ENCODE data around the gene COG8.
"Not testable (repeated sequence)": the region's sequence is repeated elsewhere in the genome, so short reads cannot be mapped to it uniquely, and the experiment has no call there.

Gene COG8

DNA sequence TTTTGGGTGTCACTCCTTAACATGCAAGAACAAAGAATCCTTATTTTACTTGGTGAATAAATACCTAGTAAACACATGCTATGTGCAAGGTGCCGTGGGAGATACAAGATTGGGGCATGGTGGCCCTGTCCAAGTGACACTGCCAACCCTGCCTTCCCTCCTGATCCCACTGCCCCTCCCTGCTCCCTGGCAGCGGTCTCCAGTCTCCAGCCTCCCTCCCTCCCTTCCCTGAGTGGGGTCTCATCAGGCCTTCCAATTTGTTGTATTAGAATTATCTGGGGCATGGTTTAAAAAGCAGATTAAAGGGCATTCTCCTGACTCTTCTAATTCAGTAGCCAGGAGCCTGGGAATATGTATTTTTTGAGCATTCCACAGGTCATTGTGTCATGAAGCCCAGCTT, 24.7 kb upstream of the COG8 start:
- no peak for DNase-seq (ENCODE audit: low spot score)
- peaks cover 45% of the 10 kb centered on the region for H3K36me3 Mint-ChIP-seq (ENCODE audit: low read depth)
- H3K4me1 Mint-ChIP-seq (ENCODE audit: low read depth) = peaks cover 3% of the 10 kb centered on the region
- H3K27ac Mint-ChIP-seq = no peak overlapping the region
- no peaks in the 10 kb centered on the region for H3K27me3 Mint-ChIP-seq (ENCODE audit: low read depth)
- no peaks in the 10 kb centered on the region for H3K9me3 Mint-ChIP-seq
- H3K4me3 Mint-ChIP-seq = no peak overlapping the region

DNA sequence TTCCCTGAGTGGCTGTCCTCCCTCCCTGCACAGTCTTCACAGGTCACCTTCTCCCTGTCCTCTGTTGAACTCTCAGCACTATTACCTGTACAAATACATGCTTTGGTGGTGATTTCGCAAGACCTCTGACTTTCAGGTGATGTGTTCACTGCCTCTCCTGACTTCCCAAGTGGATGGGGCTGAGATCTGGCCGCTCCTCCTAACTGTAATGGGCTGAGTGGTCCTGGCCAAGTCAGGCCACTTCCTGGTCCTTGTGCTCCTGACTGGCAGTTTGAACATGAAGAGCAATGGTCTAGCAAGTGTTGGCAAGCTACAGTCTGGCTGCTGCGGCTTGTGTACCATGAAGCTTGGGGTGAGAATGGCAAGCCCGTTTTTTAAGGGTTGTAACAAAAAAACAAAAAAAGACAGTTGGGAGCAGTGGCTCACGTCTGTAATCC, 23.9 kb upstream of the COG8 start:
- H3K9me3 Mint-ChIP-seq = no peaks in the 10 kb centered on the region
- H3K4me3 Mint-ChIP-seq = no peak overlapping the region
- H3K27me3 Mint-ChIP-seq (ENCODE audit: low read depth) = no peaks in the 10 kb centered on the region
- H3K36me3 Mint-ChIP-seq (ENCODE audit: low read depth) = peaks cover 40% of the 10 kb centered on the region
- DNase-seq (ENCODE audit: low spot score) = no peak
- H3K27ac Mint-ChIP-seq = no peak overlapping the region
- peaks cover 3% of the 10 kb centered on the region for H3K4me1 Mint-ChIP-seq (ENCODE audit: low read depth)

DNA sequence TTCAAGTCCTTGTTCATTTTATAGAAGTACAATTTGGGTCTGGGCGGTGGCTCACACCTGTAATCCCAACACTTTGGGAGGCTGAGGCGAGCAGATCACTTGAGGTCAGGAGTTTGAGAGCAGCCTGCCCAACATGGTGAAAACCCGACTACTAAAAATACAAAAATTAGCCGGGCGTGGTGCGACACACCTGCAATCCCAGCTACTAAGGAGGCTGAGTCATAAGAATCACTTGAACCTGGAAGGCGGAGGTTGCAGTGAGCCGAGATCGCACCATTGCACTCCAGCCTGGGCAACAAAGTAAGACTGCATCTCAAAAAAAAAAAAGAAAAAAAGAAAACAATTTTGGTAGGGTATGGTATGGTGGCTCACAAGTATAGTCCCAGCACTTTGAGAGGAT, 20.7 kb upstream of the COG8 start:
- not testable (repeated sequence) for H3K4me1 Mint-ChIP-seq (ENCODE audit: low read depth); H3K9me3 Mint-ChIP-seq; H3K4me3 Mint-ChIP-seq; H3K27me3 Mint-ChIP-seq (ENCODE audit: low read depth); H3K27ac Mint-ChIP-seq; DNase-seq (ENCODE audit: low spot score)
- peaks cover 38% of the 10 kb centered on the region for H3K36me3 Mint-ChIP-seq (ENCODE audit: low read depth)

DNA sequence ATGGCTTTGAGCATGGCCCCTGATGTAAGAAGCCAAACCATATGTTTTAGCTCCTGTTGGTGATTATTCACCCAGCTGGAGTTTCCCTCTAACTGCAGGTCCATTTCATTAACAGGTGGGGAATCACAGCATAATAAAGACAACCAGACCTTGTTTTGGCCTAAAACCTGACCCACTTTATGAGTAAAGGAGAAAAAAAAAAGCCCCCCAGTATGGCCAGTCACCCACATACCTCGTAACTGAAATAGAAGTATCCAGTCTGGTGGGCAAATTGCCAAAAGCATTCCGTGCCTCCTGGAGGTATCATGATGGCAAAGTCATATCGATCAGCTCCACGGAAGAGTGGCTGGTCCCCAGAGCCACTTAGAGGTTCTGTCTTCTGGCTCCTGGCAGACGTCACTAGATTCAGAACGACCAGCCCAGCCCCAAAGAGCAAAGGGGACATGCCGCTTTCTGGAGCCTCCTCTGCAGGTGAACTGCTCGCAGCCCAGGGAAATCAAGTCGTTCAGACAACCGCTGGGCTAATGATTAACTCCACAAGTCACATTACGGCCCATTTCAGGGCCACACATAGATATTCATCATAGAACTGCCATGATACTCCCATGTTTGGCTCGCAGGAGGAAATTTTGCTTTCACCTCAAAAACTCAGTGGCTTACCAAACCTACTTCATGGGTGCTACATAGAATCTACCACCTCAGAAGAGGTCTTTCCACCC, 12.1 kb upstream of the COG8 start, which contains the start of gene TMED6:
TMED6 (minus strand) TSS at position 478 of the 719 bp plus-strand sequence; CDS start at position 445, 33 bp downstream.
- H3K4me1 Mint-ChIP-seq (ENCODE audit: low read depth) = no peaks in the 10 kb centered on the region
- H3K36me3 Mint-ChIP-seq (ENCODE audit: low read depth) = peaks cover 28% of the 10 kb centered on the region

GRCh38 chr16:69350536-69351133, 11.3 kb upstream of the COG8 start:
- H3K9me3 Mint-ChIP-seq = no peaks in the 10 kb centered on the region
- H3K4me1 Mint-ChIP-seq (ENCODE audit: low read depth) = no peaks in the 10 kb centered on the region
- DNase-seq (ENCODE audit: low spot score) = no peak
- H3K27ac Mint-ChIP-seq = no peak overlapping the region
- peaks cover 22% of the 10 kb centered on the region for H3K36me3 Mint-ChIP-seq (ENCODE audit: low read depth)
- no peak overlapping the region for H3K4me3 Mint-ChIP-seq
- no peaks in the 10 kb centered on the region for H3K27me3 Mint-ChIP-seq (ENCODE audit: low read depth)

More for the DNA sequence above, 12.1 kb upstream of the COG8 start, which contains the start of gene TMED6:
- Mint-ChIP-seq H3K27me3 (ENCODE audit: low read depth) (no peaks in the 10 kb centered on the region), H3K9me3 (no peaks in the 10 kb centered on the region), H3K27ac (no peak within 1 kb of the TSS), H3K4me3 (no peak within 1 kb of the TSS)
- no peak for DNase-seq (ENCODE audit: low spot score)

DNA sequence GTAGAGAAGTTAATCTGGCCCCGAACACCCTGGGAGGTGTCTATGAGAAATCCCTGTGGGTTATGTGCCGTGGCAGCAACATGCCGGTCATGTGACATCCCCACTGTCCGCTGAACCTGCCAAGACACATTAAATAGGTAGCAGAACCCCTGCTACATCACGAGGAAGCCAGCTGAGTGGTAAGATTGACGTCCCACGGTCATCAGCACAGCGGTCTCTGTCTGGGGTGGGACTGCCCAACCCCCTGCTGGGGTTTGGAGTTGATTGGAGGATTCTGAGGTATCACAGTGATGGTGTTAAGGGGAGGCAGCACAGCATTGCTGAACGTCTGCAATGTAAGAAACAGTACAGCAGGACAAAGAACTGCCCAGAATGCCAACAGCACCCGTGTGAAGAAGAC, 10.2 kb upstream of the COG8 start:
- Mint-ChIP-seq H3K4me3 (no peak overlapping the region), H3K4me1 (ENCODE audit: low read depth) (no peaks in the 10 kb centered on the region), H3K27ac (no peak overlapping the region), H3K36me3 (ENCODE audit: low read depth) (peaks cover 16% of the 10 kb centered on the region), H3K9me3 (no peaks in the 10 kb centered on the region), H3K27me3 (ENCODE audit: low read depth) (no peaks in the 10 kb centered on the region)
- DNase-seq (ENCODE audit: low spot score) = no peak

DNA sequence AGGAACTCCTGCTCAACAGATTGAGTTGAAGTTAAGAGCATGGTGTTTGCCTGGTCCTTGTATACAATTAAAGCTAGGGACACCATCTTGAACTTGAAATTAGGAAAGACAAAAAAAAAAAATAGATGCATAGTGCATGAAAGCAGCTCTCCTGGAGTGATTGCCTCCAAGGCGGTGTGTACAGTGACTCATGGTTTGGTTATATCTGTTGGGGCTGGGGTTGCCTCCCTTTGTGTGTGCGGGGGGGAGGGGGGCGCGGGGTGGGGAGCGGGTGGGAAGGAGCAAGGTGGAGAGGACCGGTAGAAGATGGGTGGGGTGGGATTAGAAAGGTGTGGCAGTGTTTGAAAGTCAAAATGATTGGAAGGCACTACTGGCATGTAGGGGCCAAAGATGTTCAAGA, 8.9 kb upstream of the COG8 start:
- no peaks in the 10 kb centered on the region for H3K27me3 Mint-ChIP-seq (ENCODE audit: low read depth)
- H3K27ac Mint-ChIP-seq = no peak overlapping the region
- H3K4me1 Mint-ChIP-seq (ENCODE audit: low read depth) = peaks cover under 1% of the 10 kb centered on the region
- H3K9me3 Mint-ChIP-seq = no peaks in the 10 kb centered on the region
- no peak for DNase-seq (ENCODE audit: low spot score)
- H3K36me3 Mint-ChIP-seq (ENCODE audit: low read depth) = peaks cover 18% of the 10 kb centered on the region
- no peak overlapping the region for H3K4me3 Mint-ChIP-seq

DNA sequence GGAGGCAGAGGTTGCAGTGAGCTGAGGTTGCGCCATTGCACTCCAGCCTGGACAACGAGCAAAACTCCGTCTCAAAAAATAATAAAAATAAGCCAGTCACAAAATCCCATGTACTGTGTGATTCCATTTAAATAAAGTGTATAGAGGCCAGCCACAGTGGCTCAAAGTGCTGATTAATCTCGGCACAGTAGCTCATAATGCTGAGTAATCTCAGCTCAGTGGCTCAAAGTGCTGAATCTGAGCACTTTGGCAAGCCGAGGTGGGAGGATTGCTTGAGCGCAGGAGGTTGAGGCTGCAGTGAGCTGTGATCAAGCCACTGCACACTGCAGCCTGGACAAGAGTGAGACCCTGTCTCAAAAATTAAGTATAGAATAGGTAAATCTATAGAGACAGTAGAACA, 7.3 kb upstream of the COG8 start:
- DNase-seq (ENCODE audit: low spot score) = no peak
- Mint-ChIP-seq H3K36me3 (ENCODE audit: low read depth) (peaks cover 24% of the 10 kb centered on the region), H3K9me3 (no peaks in the 10 kb centered on the region), H3K27ac (no peak overlapping the region), H3K27me3 (ENCODE audit: low read depth) (no peaks in the 10 kb centered on the region), H3K4me3 (no peak overlapping the region), H3K4me1 (ENCODE audit: low read depth) (peaks cover 8% of the 10 kb centered on the region)

DNA sequence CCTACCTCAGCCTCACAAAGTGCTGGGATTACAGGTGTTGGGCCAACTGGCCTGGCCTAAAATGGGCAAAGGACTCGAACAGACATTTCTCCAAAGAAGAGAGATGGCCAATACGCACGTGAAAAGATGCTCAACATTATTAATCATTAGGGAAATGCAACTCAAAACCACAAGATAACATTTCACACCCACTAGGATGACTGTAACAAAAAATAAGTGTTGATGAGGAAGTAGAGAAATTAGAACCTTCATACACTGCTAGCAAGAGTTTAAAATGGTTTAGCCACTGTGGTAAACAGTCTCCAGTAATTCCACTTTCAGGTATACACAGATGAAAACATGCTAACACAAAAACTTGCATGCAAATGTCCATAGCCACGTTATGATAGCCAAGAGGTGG, 6.6 kb upstream of the COG8 start:
- H3K9me3 Mint-ChIP-seq = no peaks in the 10 kb centered on the region
- H3K27me3 Mint-ChIP-seq (ENCODE audit: low read depth) = no peaks in the 10 kb centered on the region
- peaks cover 31% of the 10 kb centered on the region for H3K36me3 Mint-ChIP-seq (ENCODE audit: low read depth)
- peaks cover 15% of the 10 kb centered on the region for H3K4me1 Mint-ChIP-seq (ENCODE audit: low read depth)
- DNase-seq (ENCODE audit: low spot score) = no peak
- no peak overlapping the region for H3K27ac Mint-ChIP-seq
- H3K4me3 Mint-ChIP-seq = no peak overlapping the region

DNA sequence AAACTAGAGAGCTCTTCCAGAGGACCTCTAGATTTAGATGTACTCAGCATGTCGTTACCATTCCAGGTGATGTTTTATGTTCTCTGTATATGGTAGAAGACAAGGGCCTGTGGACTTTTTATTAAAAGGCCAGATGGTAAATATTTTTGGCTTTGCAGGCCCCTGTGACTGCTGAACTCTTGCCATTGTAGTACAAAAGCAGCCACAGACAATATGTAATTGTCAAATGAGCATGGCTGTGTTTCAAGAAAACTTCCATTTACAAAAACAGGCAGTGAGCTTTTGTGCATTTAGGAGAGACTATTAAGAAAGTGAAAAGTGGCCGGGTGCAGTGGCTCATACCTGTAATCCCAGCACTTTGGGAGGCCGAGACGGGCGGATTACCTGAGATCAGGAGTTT, 4.8 kb upstream of the COG8 start:
- H3K36me3 Mint-ChIP-seq (ENCODE audit: low read depth) = peaks cover 42% of the 10 kb centered on the region
- no peak for DNase-seq (ENCODE audit: low spot score)
- peaks cover 22% of the 10 kb centered on the region for H3K4me1 Mint-ChIP-seq (ENCODE audit: low read depth)
- H3K27me3 Mint-ChIP-seq (ENCODE audit: low read depth) = no peaks in the 10 kb centered on the region
- no peak overlapping the region for H3K4me3 Mint-ChIP-seq
- no peak overlapping the region for H3K27ac Mint-ChIP-seq
- H3K9me3 Mint-ChIP-seq = no peaks in the 10 kb centered on the region

GRCh38 chr16:69340095-69340644, 806 bp upstream of the COG8 start:
- peak overlapping the region; percentile 99 for H3K4me3 Mint-ChIP-seq
- H3K27me3 Mint-ChIP-seq (ENCODE audit: low read depth) = no peaks in the 10 kb centered on the region
- H3K27ac Mint-ChIP-seq = peak overlapping the region; percentile 98
- H3K9me3 Mint-ChIP-seq = no peaks in the 10 kb centered on the region
- peak; percentile 32 for DNase-seq (ENCODE audit: low spot score)
- H3K4me1 Mint-ChIP-seq (ENCODE audit: low read depth) = peaks cover 37% of the 10 kb centered on the region
- H3K36me3 Mint-ChIP-seq (ENCODE audit: low read depth) = peaks cover 44% of the 10 kb centered on the region

DNA sequence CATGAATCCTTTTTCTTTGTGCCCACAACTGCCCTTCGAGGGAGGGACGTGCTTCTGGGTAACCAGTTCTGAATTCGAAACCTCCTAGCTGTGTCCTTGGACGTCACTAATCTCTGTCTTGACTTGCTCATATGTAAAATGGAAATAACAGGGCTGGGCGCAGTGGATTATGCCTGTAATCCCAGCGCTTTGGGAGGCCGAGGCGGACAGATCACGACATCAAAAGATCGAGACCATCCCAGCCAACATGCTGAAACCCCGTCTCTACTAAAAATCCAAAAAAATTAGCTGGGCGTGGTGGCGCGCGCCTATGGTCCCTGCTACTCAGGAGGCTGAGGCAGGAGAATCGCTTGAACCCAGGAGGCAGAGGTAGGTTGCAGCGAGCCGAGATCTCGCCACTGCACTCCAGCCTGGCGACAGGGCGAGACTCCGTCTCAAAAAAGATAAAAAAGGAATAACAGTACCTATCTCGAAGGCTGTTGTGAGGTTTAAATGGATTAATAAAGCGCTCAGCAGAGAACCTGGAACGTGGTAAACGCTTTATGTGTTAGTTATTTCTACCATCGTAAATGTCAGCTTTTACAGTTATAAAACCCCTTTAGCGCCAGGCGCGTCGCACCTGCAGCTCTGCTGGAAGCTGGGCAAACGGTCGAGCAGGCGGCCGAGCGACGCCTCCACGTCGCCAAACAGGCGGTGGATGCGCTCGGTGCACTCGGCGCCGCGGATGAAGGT, 641 bp downstream of the COG8 start:
- Mint-ChIP-seq H3K27ac (peak overlapping the region; percentile 82), H3K4me1 (ENCODE audit: low read depth) (peaks cover 37% of the 10 kb centered on the region), H3K9me3 (no peaks in the 10 kb centered on the region), H3K36me3 (ENCODE audit: low read depth) (peaks cover 58% of the 10 kb centered on the region), H3K27me3 (ENCODE audit: low read depth) (no peaks in the 10 kb centered on the region), H3K4me3 (peak overlapping the region; percentile 99)
- DNase-seq (ENCODE audit: low spot score) = no peak

- Mint-ChIP-seq H3K4me3 (no peak overlapping the region), H3K4me1 (ENCODE audit: low read depth) (peaks cover 22% of the 10 kb centered on the region), H3K36me3 (ENCODE audit: low read depth) (peaks cover 45% of the 10 kb centered on the region), H3K9me3 (no peaks in the 10 kb centered on the region), H3K27ac (no peak overlapping the region), H3K27me3 (ENCODE audit: low read depth) (no peaks in the 10 kb centered on the region)
- DNase-seq (ENCODE audit: low spot score) = no peak
Observed at GRCh38 chr16:69334696-69335095, 4.7 kb downstream of the COG8 start.
